ENCODE measurements around the gene C4orf50.
A peak's percentile ranks its signal among the peaks of the same experiment; 100 is the strongest.

C4orf50 gene

DNA sequence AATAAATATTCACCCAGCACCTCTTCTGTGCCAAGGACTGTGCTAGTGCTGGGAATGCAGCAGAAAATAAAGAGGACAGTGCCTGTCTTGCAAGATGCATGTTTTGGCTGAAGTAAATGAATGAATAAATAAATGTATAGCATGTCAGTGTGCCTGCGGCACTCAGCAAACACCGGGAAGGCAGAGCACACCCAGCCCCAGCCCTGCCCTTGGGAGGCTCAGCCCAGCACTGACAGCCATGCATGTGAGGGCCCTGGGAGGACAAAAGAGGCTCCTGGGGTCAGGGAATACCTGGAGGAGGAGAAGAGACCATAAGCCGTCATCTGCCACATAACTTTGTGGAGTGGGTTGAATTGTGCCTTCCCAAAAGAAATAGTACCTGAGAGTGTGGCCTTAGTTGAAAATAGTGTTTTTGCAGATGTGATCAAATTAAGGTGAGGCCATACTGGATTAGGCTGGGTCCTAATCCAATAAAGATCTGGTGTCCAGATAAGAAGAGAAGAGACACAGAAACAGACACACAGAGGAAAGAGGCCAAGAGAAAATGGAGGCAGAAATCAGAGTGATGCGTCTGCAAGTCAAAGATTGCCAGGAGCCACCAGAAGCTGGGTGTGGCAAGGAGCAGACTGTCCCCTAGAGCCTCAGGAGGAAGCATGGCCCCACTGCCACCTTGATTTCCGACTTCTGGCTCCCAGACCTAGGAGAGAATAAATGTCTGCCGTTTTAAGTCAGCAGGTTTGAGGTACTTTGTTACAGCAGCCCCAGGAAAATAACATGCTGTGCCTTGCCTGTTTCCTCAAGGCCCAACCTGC lies 16.3 kb downstream of the C4orf50 start:
- TF ChIP-seq, protein P1, sequence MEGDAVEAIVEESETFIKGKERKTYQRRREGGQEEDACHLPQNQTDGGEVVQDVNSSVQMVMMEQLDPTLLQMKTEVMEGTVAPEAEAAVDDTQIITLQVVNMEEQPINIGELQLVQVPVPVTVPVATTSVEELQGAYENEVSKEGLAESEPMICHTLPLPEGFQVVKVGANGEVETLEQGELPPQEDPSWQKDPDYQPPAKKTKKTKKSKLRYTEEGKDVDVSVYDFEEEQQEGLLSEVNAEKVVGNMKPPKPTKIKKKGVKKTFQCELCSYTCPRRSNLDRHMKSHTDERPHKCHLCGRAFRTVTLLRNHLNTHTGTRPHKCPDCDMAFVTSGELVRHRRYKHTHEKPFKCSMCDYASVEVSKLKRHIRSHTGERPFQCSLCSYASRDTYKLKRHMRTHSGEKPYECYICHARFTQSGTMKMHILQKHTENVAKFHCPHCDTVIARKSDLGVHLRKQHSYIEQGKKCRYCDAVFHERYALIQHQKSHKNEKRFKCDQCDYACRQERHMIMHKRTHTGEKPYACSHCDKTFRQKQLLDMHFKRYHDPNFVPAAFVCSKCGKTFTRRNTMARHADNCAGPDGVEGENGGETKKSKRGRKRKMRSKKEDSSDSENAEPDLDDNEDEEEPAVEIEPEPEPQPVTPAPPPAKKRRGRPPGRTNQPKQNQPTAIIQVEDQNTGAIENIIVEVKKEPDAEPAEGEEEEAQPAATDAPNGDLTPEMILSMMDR (IDR thresholded peaks at IDR 0.05; ENCODE audit: low read depth, low read length) = no peak
- DNase-seq (ENCODE audit: extremely low read depth, low read depth) = no peak

DNA sequence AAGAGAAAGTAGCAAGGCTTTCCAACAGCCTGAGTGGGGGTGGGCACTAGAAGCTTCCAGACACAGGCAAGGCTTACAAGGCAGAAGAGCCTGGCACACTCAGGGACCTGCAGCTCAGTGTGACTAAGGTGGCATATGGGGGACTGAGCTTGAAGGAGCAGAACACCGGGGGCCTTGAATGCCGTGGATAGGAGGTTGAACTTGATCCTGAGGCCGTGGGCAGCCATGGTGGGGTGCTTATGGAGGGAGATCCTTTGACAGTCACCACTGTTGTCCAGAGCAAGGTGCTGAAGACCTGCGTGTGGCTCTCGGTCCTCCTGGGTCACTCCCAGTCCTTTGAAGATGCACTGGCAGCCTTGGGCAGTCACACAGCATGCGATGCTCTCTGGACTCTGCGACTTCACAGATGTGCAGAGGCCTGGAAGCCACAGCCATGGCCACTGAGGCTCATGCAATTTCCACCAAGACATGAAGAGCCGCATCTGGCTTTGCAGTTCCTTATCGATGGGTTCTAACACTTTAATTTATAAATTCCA lies 18.3 kb downstream of the C4orf50 start:
- TF ChIP-seq, protein P1 (IDR thresholded peaks at IDR 0.05; ENCODE audit: low read depth, low read length) = no peak

DNA sequence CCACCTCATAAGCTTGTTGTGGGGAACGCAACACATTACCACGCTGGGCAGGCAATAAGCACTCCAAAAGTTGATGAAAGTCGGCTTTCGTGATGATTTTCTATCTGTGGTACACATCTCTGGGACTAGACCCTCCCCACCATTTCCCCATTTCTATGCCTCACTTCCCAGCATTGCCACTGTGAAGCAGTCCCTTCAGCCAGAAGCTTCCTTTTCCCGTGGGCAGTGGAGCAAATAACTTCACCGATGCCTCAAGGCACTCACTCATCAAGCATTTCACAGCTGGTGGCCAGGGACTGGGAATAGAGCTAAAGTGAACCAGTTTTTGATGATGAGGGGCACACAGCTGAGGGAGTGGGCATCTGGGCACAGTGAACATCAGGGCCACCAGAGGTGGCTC lies 18.9 kb downstream of the C4orf50 start:
- TF ChIP-seq, protein P1 (IDR thresholded peaks at IDR 0.05; ENCODE audit: low read depth, low read length) = no peak

More for the DNA sequence above, 18.3 kb downstream of the C4orf50 start:
- DNase-seq (ENCODE audit: extremely low read depth, low read depth) = no peak

DNA sequence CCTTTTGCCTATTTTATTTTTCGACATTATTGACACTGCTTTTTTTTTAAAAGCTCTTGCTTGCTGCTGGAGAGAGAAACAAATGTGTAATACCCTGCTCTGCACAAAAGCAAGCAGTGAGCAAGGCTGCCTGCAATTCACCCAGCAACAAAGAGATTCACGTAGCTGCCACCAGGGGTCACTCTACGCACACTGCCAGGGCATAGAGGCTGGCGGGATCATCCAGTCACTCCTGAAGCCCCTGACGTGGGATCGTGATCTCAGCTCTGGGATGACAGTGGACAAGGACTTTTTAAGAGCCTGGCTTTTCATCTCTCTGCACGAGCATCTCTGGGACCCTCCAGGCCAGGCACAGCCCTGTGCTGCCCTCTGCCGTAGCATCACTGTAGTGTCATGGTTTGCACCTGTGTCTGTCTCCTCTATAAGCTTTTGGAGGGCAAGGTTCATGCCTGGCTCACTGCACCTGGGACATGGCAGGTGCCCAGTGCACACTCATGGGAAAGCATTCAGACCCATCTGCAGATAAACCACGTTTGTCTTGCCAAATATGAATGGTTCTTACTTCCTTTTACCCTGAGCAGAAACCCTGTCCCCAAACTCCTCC lies 19.8 kb downstream of the C4orf50 start:
- DNase-seq (ENCODE audit: extremely low read depth, low read depth) = peak; percentile 15
- TF ChIP-seq, protein P1 (IDR thresholded peaks at IDR 0.05; ENCODE audit: low read depth, low read length) = peak; percentile 90

More for the DNA sequence above, 18.9 kb downstream of the C4orf50 start:
- no peak for DNase-seq (ENCODE audit: extremely low read depth, low read depth)

DNA sequence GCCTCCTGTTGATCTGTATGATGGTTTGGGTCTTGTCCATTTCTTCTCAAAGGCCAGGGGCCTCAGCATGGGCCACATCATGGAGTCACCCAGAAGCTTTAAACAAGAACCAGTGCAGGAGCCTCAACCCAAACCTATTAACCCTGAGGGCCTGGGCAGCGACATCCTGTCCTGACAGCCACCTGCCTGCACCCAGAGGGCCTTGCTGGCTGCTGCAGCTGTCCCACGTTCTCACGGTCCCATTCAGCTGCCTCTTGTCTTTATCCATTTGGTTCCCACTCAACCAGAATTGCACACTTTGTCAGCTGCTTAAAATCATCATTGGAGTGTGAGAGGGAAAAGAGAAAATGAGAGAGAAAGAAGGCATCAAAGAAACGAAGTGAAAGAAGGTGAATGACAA lies 21.6 kb downstream of the C4orf50 start:
- TF ChIP-seq, protein P1 (IDR thresholded peaks at IDR 0.05; ENCODE audit: low read depth, low read length) = no peak
- DNase-seq (ENCODE audit: extremely low read depth, low read depth) = no peak

DNA sequence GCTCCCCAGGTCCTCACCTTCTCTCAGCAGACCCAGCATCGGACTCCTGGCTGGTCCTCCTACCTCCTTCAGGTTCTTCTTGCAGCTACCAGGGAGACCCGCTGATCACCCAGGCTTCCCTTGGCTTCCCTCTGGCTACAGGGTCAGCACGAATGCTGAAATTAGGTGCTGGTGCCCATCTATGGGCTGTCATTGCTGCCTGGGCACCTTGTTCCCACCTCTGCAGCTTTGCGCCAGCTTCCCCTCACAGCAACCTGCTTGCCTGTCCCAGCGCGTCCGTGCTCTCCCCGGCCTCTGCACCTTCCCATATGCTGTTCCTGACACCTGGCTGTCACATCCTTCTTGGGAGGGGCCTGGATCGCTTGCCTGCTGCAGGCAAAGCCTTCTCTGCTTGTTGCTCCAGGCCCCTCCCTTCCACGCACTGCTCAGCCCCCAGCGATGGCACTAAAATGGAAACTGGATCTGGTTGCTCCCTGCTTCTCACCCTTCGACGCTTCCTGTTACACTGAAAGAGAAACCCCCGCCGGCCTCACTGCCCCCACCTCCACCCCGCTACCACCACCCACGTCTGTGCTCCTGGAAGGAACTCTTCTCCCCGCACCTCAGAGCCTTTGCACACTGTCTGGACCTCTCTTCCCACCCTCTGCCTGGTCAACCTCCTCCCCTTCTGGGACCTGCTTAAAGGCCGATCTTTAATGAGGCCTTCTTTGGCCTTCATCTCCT lies 22.2 kb downstream of the C4orf50 start:
- TF ChIP-seq, protein P1 (IDR thresholded peaks at IDR 0.05; ENCODE audit: low read depth, low read length) = no peak
- no peak for DNase-seq (ENCODE audit: extremely low read depth, low read depth)
